CD4-positive, CD25-positive, alpha-beta regulatory T cell (primary cell): Measurements from ENCODE around the gene TRMT61A. TPM values are rescaled to one million over a fixed set of nuclear protein-coding genes. Genes with fewer than 3 reads are reported as not detected.

Experiments
- ATAC-seq, 2 donors: fragments of 150-1000 bp; cut with Tn5 transposase; one replicate each; pipeline ENCODE4 v1.10.0; 2021; ENCODE audit warnings: low read depth in 2 of 2, moderate number of reproducible peaks in 2 of 2, moderate library complexity in 1 of 2
- DNase-seq, 3 donors: peaks; one replicate each; pipeline versions ENCODE4 v3.0.0 to v3.0.0-alpha.2; 2012 to 2022; ENCODE audit warnings: mixed read lengths in 1 of 3
- H3K27ac ChIP-seq: one replicate; pipeline ENCODE4 v1.7.0; 2013; ENCODE audit warnings: mild to moderate bottlenecking, low read length; ENCODE audit not compliant: insufficient read depth, poor library complexity, severe bottlenecking
- H3K27me3 ChIP-seq: one replicate; pipeline ENCODE4 v1.7.0; 2013; ENCODE audit warnings: low read length; ENCODE audit not compliant: control insufficient read depth, insufficient read depth
- H3K36me3 ChIP-seq: one replicate; pipeline ENCODE4 v1.7.0; 2013; ENCODE audit warnings: mild to moderate bottlenecking, low read length, moderate library complexity; ENCODE audit not compliant: control insufficient read depth, insufficient read depth
- H3K4me1 ChIP-seq: 2 replicates; pipeline ENCODE4 v1.7.0; 2013; ENCODE audit warnings: mild to moderate bottlenecking, low read length; ENCODE audit not compliant: insufficient read depth, control insufficient read depth, poor library complexity, severe bottlenecking
- H3K4me3 ChIP-seq: one replicate; pipeline ENCODE4 v1.7.0; 2013; ENCODE audit warnings: low read depth, mild to moderate bottlenecking, low read length, moderate library complexity
- H3K9me3 ChIP-seq, 2 experiments: 1 replicate in 1 of 2; 2 replicates in 1 of 2; pipeline ENCODE4 v1.7.0; 2013; ENCODE audit warnings: low read length in 2 of 2, mild to moderate bottlenecking in 1 of 2, moderate library complexity in 1 of 2; ENCODE audit not compliant: control insufficient read depth in 2 of 2
- H3K27ac Mint-ChIP-seq, 3 donors: one replicate each; pipeline ENCODE4 v1.8.0; 2020 to 2022; ENCODE audit warnings: mild to moderate bottlenecking in 3 of 3, mixed read lengths in 3 of 3, moderate library complexity in 2 of 3
- H3K27me3 Mint-ChIP-seq: one replicate; pipeline ENCODE4 v1.8.0; 2022; ENCODE audit warnings: mild to moderate bottlenecking, mixed read lengths
- H3K36me3 Mint-ChIP-seq: one replicate; pipeline ENCODE4 v1.8.0; 2020; ENCODE audit warnings: mixed read lengths
- H3K4me1 Mint-ChIP-seq, 4 donors: one replicate each; pipeline ENCODE4 v1.8.0; 2020 to 2022; ENCODE audit warnings: mixed read lengths in 4 of 4, mild to moderate bottlenecking in 1 of 4
- H3K4me3 Mint-ChIP-seq, 4 donors: one replicate each; pipeline ENCODE4 v1.8.0; 2020 to 2022; ENCODE audit warnings: mild to moderate bottlenecking in 4 of 4, mixed read lengths in 4 of 4, moderate library complexity in 3 of 4
- H3K9me3 Mint-ChIP-seq, 7 donors: one replicate each; pipeline ENCODE4 v1.8.0; 2020 to 2022; ENCODE audit warnings: mixed read lengths in 7 of 7, mild to moderate bottlenecking in 3 of 7, moderate library complexity in 2 of 7
- polyA plus RNA-seq, 4 donors: library from polyadenylated mRNA; unstranded; fragments of 300-500 nt; fragmentation: Illumina TruSeq; gene quantifications; one replicate each; pipeline ENCODE4 v1.2.3, GENCODE V29; 2021
- total RNA-seq: library from RNA; stranded (reverse); gene quantifications from one replicate; pipeline ENCODE4 v1.2.3, GENCODE V29; 2022

TRMT61A gene
- total and polyA plus RNA-seq, 5 donors from 2014 or later: 3.7 to 9.7 (median 7.1) TPM

GRCh38 chr14:103518422-103519042, 10.5 kb upstream of the TRMT61A start:
- H3K27ac Mint-ChIP-seq: no peak overlapping the region
- peak overlapping the region in 1 of 4 donors; percentile 79 for H3K4me3 Mint-ChIP-seq
- peaks cover 0 to 12% (median 5%) of the 10 kb centered on the region in 4 donors for H3K4me1 Mint-ChIP-seq
- Histone ChIP-seq H3K4me1 (peaks cover 24% of the 10 kb centered on the region), H3K27me3 (no peaks in the 10 kb centered on the region), H3K4me3 (no peak overlapping the region), H3K9me3 (no peaks in the 10 kb centered on the region), H3K36me3 (no peaks in the 10 kb centered on the region), H3K27ac (no peak overlapping the region)
- no peaks in the 10 kb centered on the region for H3K36me3 Mint-ChIP-seq
- H3K9me3 Mint-ChIP-seq: no peaks in the 10 kb centered on the region
- DNase-seq (peak; percentile 44 to 46 (median 46)), ATAC-seq (peak in 1 of 2 donors; percentile 29)
- peaks cover 9% of the 10 kb centered on the region for H3K27me3 Mint-ChIP-seq

- no peak overlapping the region for H3K27ac Mint-ChIP-seq
Observed at GRCh38 chr14:103519043-103519836, 9.8 kb upstream of the TRMT61A start.

GRCh38 chr14:103519837-103520212, 9.2 kb upstream of the TRMT61A start:
- Histone ChIP-seq H3K4me1 (peaks cover 24% of the 10 kb centered on the region), H3K27ac (no peak overlapping the region), H3K36me3 (no peaks in the 10 kb centered on the region), H3K4me3 (no peak overlapping the region), H3K27me3 (no peaks in the 10 kb centered on the region), H3K9me3 (no peaks in the 10 kb centered on the region)
- Mint-ChIP-seq H3K9me3 (no peaks in the 10 kb centered on the region), H3K4me1 (peaks cover 0 to 15% (median 5%) of the 10 kb centered on the region in 4 donors), H3K27me3 (peaks cover 22% of the 10 kb centered on the region), H3K27ac (no peak overlapping the region), H3K36me3 (no peaks in the 10 kb centered on the region), H3K4me3 (peak overlapping the region; percentile 67 to 82 (median 78))
- DNase-seq: no peak
- no peak for ATAC-seq

More at GRCh38 chr14:103519043-103519836, 9.8 kb upstream of the TRMT61A start:
- Mint-ChIP-seq H3K4me1 (peaks cover 0 to 15% (median 5%) of the 10 kb centered on the region in 4 donors), H3K36me3 (no peaks in the 10 kb centered on the region), H3K27me3 (peaks cover 16% of the 10 kb centered on the region), H3K9me3 (no peaks in the 10 kb centered on the region), H3K4me3 (peak overlapping the region; percentile 67 to 82 (median 78))
- no peaks in the 10 kb centered on the region for H3K9me3 ChIP-seq
- ATAC-seq: no peak
- no peak overlapping the region for H3K4me3 ChIP-seq
- H3K36me3 ChIP-seq: no peaks in the 10 kb centered on the region
- peaks cover 24% of the 10 kb centered on the region for H3K4me1 ChIP-seq
- no peak overlapping the region for H3K27ac ChIP-seq
- no peaks in the 10 kb centered on the region for H3K27me3 ChIP-seq
- no peak for DNase-seq

- Histone ChIP-seq H3K36me3 (no peaks in the 10 kb centered on the region), H3K27ac (no peak overlapping the region), H3K4me1 (peaks cover 24% of the 10 kb centered on the region), H3K27me3 (no peaks in the 10 kb centered on the region), H3K4me3 (no peak overlapping the region), H3K9me3 (no peaks in the 10 kb centered on the region)
- Mint-ChIP-seq H3K4me3 (peak overlapping the region in 3 of 4 donors; percentile 67 to 78 (median 71)), H3K4me1 (peaks cover 0 to 15% (median 5%) of the 10 kb centered on the region in 4 donors), H3K36me3 (no peaks in the 10 kb centered on the region), H3K9me3 (no peaks in the 10 kb centered on the region), H3K27ac (no peak overlapping the region), H3K27me3 (peaks cover 24% of the 10 kb centered on the region)
- no peak for DNase-seq
- no peak for ATAC-seq
Observed at GRCh38 chr14:103520269-103520656, 8.7 kb upstream of the TRMT61A start.

GRCh38 chr14:103520657-103521437, 8.1 kb upstream of the TRMT61A start:
- Mint-ChIP-seq H3K27ac (no peak overlapping the region), H3K4me1 (peaks cover 0 to 17% (median 5%) of the 10 kb centered on the region in 4 donors)

GRCh38 chr14:103521438-103521950, 7.5 kb upstream of the TRMT61A start:
- Mint-ChIP-seq H3K27ac (no peak overlapping the region), H3K9me3 (no peaks in the 10 kb centered on the region), H3K27me3 (peaks cover 29% of the 10 kb centered on the region), H3K36me3 (no peaks in the 10 kb centered on the region), H3K4me1 (peaks cover 0 to 19% (median 5%) of the 10 kb centered on the region in 4 donors), H3K4me3 (peak overlapping the region in 1 of 4 donors; percentile 64)
- Histone ChIP-seq H3K27ac (no peak overlapping the region), H3K4me3 (no peak overlapping the region), H3K36me3 (no peaks in the 10 kb centered on the region), H3K27me3 (no peaks in the 10 kb centered on the region), H3K9me3 (no peaks in the 10 kb centered on the region), H3K4me1 (peaks cover 24% of the 10 kb centered on the region)
- peak in 1 of 2 donors; percentile 3 for ATAC-seq
- peak in 1 of 3 donors; percentile 27 for DNase-seq

More at GRCh38 chr14:103520657-103521437, 8.1 kb upstream of the TRMT61A start:
- H3K4me1 ChIP-seq: peaks cover 24% of the 10 kb centered on the region
- H3K4me3 ChIP-seq: no peak overlapping the region
- Mint-ChIP-seq H3K4me3 (peak overlapping the region in 3 of 4 donors; percentile 52 to 78 (median 71)), H3K36me3 (no peaks in the 10 kb centered on the region), H3K27me3 (peaks cover 25% of the 10 kb centered on the region), H3K9me3 (no peaks in the 10 kb centered on the region)
- H3K9me3 ChIP-seq: no peaks in the 10 kb centered on the region
- DNase-seq (peak; percentile 63 to 67 (median 64)), ATAC-seq (peak; percentile 63 to 72)
- H3K27me3 ChIP-seq: no peaks in the 10 kb centered on the region
- no peaks in the 10 kb centered on the region for H3K36me3 ChIP-seq
- H3K27ac ChIP-seq: no peak overlapping the region

- Mint-ChIP-seq H3K27ac (no peak overlapping the region), H3K27me3 (peaks cover 29% of the 10 kb centered on the region), H3K9me3 (no peaks in the 10 kb centered on the region), H3K4me3 (peak overlapping the region; percentile 32 to 59 (median 48)), H3K4me1 (peaks cover 0 to 21% (median 5%) of the 10 kb centered on the region in 4 donors), H3K36me3 (no peaks in the 10 kb centered on the region)
- ATAC-seq (peak in 1 of 2 donors; percentile 5), DNase-seq (peak in 1 of 3 donors; percentile 26)
- Histone ChIP-seq H3K36me3 (no peaks in the 10 kb centered on the region), H3K27me3 (no peaks in the 10 kb centered on the region), H3K4me1 (peaks cover 24% of the 10 kb centered on the region), H3K9me3 (no peaks in the 10 kb centered on the region), H3K4me3 (no peak overlapping the region), H3K27ac (no peak overlapping the region)
Observed at GRCh38 chr14:103521951-103522563, 6.9 kb upstream of the TRMT61A start.
